Naive thymus-derived CD4-positive, alpha-beta T cell (primary cell): ENCODE measurements around the gene SLCO2B1. TPM values are rescaled to one million over a fixed set of nuclear protein-coding genes. Genes with fewer than 3 reads are reported as not detected.

ENCODE experiments used
- ATAC-seq: fragments of 150-1000 bp; cut with Tn5 transposase; 2 replicates; pipeline ENCODE4 v1.10.0; 2021; ENCODE audit warnings: mild to moderate bottlenecking, moderate library complexity
- CTCF ChIA-PET: fragments of 350-600 bp; sonication (Branson Sonifier 250); formaldehyde crosslinking; loops from one replicate; lab custom pipeline; 2021; ENCODE audit warnings: antibody characterized with exemption; lab: Charles Lee
- POLR2A ChIA-PET: fragments of 350-600 bp; sonication (Branson Sonifier 250); formaldehyde crosslinking; loops from one replicate; lab custom pipeline; 2021; ENCODE audit warnings: antibody characterized with exemption, inconsistent platforms; lab: Charles Lee
- DNase-seq, 9 donors: peaks; one replicate each; pipeline versions ENCODE4 v3.0.0 to v3.0.0-alpha.2; 2020 to 2022; ENCODE audit warnings: mixed read lengths in 1 of 9
- H3K27ac ChIP-seq: one replicate; pipeline ENCODE4 v1.7.0; 2013; ENCODE audit warnings: mild to moderate bottlenecking, low read depth, low read length, moderate library complexity
- H3K27me3 ChIP-seq, 2 donors: one replicate each; pipeline ENCODE4 v1.7.0; 2013; ENCODE audit warnings: low read length in 2 of 2, mild to moderate bottlenecking in 2 of 2, moderate library complexity in 2 of 2; ENCODE audit not compliant: control insufficient read depth in 2 of 2, insufficient read depth in 2 of 2
- H3K36me3 ChIP-seq, 3 experiments: 1 replicate in 2 of 3; 2 replicates in 1 of 3; pipeline ENCODE4 v1.7.0; 2013; ENCODE audit warnings: low read length in 3 of 3, mild to moderate bottlenecking in 3 of 3, moderate library complexity in 1 of 3; ENCODE audit not compliant: insufficient read depth in 3 of 3, control insufficient read depth in 2 of 3
- H3K4me1 ChIP-seq, 2 donors: one replicate each; pipeline ENCODE4 v1.7.0; 2013; ENCODE audit warnings: low read length in 2 of 2, mild to moderate bottlenecking in 2 of 2, moderate library complexity in 1 of 2; ENCODE audit not compliant: control insufficient read depth in 2 of 2, insufficient read depth in 2 of 2
- H3K4me3 ChIP-seq: 2 replicates; pipeline ENCODE4 v1.7.0; 2013; ENCODE audit warnings: mild to moderate bottlenecking, low read length
- H3K9me3 ChIP-seq, 3 experiments: 1 replicate in 2 of 3; 2 replicates in 1 of 3; pipeline ENCODE4 v1.7.0; 2013; ENCODE audit warnings: low read length in 3 of 3; ENCODE audit not compliant: control insufficient read depth in 2 of 3
- H3K27ac Mint-ChIP-seq, 9 donors: one replicate each; pipeline ENCODE4 v1.8.0; 2020 to 2022; ENCODE audit warnings: mixed read lengths in 9 of 9, mild to moderate bottlenecking in 8 of 9, moderate library complexity in 5 of 9, inconsistent platforms in 2 of 9
- H3K27me3 Mint-ChIP-seq, 5 donors: one replicate each; pipeline ENCODE4 v1.8.0; 2021 to 2022; ENCODE audit warnings: mixed read lengths in 5 of 5, mild to moderate bottlenecking in 1 of 5
- H3K36me3 Mint-ChIP-seq, 5 donors: one replicate each; pipeline ENCODE4 v1.8.0; 2020 to 2022; ENCODE audit warnings: mixed read lengths in 5 of 5, mild to moderate bottlenecking in 3 of 5, inconsistent platforms in 1 of 5
- H3K4me1 Mint-ChIP-seq, 7 donors: one replicate each; pipeline ENCODE4 v1.8.0; 2020 to 2022; ENCODE audit warnings: mixed read lengths in 7 of 7, mild to moderate bottlenecking in 3 of 7, inconsistent platforms in 1 of 7
- H3K4me3 Mint-ChIP-seq, 10 donors: one replicate each; pipeline ENCODE4 v1.8.0; 2020 to 2022; ENCODE audit warnings: mild to moderate bottlenecking in 10 of 10, mixed read lengths in 10 of 10, moderate library complexity in 6 of 10, inconsistent platforms in 2 of 10
- H3K9me3 Mint-ChIP-seq, 11 donors: one replicate each; pipeline ENCODE4 v1.8.0; 2020 to 2022; ENCODE audit warnings: mixed read lengths in 11 of 11, mild to moderate bottlenecking in 4 of 11, inconsistent platforms in 1 of 11, moderate library complexity in 1 of 11
- intact Hi-C, 2 donors: fragments of 100-400 bp; cut with micrococcal nuclease; formaldehyde crosslinking; loops; one replicate each; pipeline ENCODE4 v1.15.1; 2023
- polyA plus RNA-seq, 2 donors: library from polyadenylated mRNA; unstranded; fragments of 300-500 nt; fragmentation: Illumina TruSeq; gene quantifications; one replicate each; pipeline ENCODE4 v1.2.3, GENCODE V29; 2021
- total RNA-seq, 6 experiments: library from RNA in 5 of 6; stranded (reverse) in 5 of 6; gene quantifications; 1 replicate in 5 of 6; 2 replicates in 1 of 6; pipeline ENCODE4 v1.2.3 and lab custom pipeline; 2021 to 2026

The SLCO2B1 gene
- total and polyA plus RNA-seq, 7 experiments from 2014 or later, result 0.19 to 4.3 (median 1.9) TPM; not detected in 3

GRCh38 chr11:75152090-75152489, 1.2 kb downstream of the SLCO2B1 start:
- no peaks in the 10 kb centered on the region for H3K36me3 ChIP-seq
- Mint-ChIP-seq H3K9me3 (no peaks in the 10 kb centered on the region), H3K4me3 (no peak overlapping the region), H3K27ac (peak overlapping the region in 1 of 9 donors; percentile 8), H3K36me3 (no peaks in the 10 kb centered on the region), H3K4me1 (peaks cover 0 to 18% (median 0%) of the 10 kb centered on the region in 7 donors), H3K27me3 (peaks cover 0 to 9% (median 0%) of the 10 kb centered on the region in 5 donors)
- no peak for ATAC-seq
- no peak overlapping the region for H3K27ac ChIP-seq
- intact Hi-C loops, result no loop called here
- no peaks in the 10 kb centered on the region for H3K9me3 ChIP-seq
- no peaks in the 10 kb centered on the region for H3K4me1 ChIP-seq
- H3K4me3 ChIP-seq, result no peak overlapping the region
- no peaks in the 10 kb centered on the region for H3K27me3 ChIP-seq
- CTCF ChIA-PET, result no interaction called here
- POLR2A ChIA-PET, result interaction anchor here (1.0 kb wide), 1 partner anchor 109 kb away, joined by 4 read pairs; no protein-coding TSS in a partner anchor
- DNase-seq, result no peak

DNA sequence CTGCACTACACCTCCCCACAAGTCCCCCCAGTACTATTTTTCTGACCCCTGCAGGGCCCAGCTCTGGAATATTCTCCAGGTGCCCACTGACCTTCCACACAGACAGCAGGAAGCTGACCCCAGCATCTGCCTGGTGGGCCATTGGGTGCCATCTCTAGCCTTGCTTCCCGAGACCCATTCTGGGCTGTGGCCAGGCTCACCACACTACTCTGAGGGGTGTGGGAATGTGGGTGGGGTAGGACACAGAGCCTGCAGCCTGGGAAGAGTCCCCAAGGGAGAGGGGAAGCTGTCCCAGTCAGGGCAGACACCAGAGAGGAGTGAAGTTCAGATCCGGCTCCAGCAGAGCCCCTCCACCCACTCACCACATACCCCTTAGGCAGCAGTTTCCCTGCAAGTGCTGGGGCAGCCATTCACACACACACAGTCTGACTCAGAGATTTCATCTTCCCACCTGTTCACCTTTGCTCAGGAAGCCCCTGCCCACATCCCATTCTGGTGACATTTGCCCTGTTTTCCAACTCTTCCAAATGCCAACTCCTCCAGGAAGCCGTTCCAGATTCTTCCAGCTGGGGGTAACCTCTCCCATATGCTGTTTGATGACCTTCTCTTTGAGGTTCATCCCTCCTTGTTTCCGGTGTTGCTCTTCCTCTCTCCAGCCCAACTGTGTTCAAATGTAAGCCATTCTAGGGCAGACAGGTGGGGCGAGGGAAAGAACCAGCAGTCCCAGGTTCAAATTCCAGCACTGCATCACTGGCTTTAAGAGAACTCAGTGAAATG, 1.9 kb downstream of the SLCO2B1 start:
- Mint-ChIP-seq H3K4me3 (no peak overlapping the region), H3K4me1 (peaks cover 0 to 14% (median 0%) of the 10 kb centered on the region in 7 donors), H3K36me3 (no peaks in the 10 kb centered on the region), H3K9me3 (peaks cover 0 to 2% (median 0%) of the 10 kb centered on the region in 11 donors), H3K27ac (no peak overlapping the region), H3K27me3 (peaks cover 0 to 9% (median 0%) of the 10 kb centered on the region in 5 donors)
- Histone ChIP-seq H3K9me3 (no peaks in the 10 kb centered on the region), H3K36me3 (no peaks in the 10 kb centered on the region), H3K27me3 (no peaks in the 10 kb centered on the region), H3K4me3 (no peak overlapping the region), H3K4me1 (no peaks in the 10 kb centered on the region), H3K27ac (no peak overlapping the region)
- POLR2A ChIA-PET, result interaction anchor here (1.0 kb wide), 1 partner anchor 108 kb away, joined by 4 read pairs; no protein-coding TSS in a partner anchor
- no peak for DNase-seq
- CTCF ChIA-PET, result interaction anchor here (1.2 to 1.6 kb wide), 2 partner anchors 11 to 12 kb away, joined by 4 read pairs; no protein-coding TSS in a partner anchor
- no peak for ATAC-seq
- intact Hi-C loops, result no loop called here

DNA sequence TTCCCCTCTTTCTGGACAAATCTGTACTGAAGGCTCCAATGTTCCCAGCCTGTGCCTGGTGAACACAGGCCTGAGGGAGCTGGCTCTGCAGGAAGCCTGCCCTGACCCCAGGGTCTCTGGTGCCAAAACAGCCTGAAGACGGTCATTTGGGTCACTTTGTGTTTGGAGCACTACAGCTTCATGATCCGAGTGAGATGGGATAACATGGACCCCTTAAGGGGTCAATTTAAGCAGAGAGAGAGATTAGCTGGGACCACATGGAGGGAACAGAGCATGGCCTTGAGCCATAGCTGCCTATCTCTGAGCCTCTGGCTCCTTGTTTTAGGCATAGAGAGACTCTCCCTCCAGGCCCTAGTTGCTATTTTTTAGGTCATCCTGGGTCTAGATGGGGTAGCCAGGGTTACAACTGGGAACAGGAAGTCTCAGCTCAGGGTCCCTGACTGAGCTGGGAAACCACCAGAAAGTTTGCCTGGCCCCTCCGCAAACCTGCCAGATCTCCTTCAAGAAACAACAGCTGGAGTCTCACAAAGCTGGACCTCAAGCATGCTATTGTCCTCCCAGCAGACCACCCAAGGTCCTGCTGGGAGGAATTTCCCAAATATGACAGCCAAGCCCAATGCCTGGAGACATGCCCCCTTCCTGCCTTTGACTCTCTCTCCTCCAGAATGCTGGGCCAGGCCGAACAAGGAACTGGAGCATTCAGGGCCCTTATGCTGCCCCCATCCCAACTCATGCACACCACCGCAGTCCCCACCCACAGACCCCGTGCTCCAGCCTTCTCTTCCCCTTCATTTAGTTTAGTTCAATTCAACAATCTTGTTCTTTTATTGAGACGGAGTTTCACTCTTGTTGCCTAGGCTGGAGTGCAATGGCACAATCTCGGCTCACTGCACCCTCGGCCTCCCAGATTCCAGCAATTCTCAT, 4.0 kb downstream of the SLCO2B1 start:
- no peak overlapping the region for H3K4me3 Mint-ChIP-seq
- intact Hi-C loops, result no loop called here
- Histone ChIP-seq H3K27ac (no peak overlapping the region), H3K9me3 (no peaks in the 10 kb centered on the region), H3K4me3 (no peak overlapping the region), H3K36me3 (no peaks in the 10 kb centered on the region), H3K27me3 (no peaks in the 10 kb centered on the region), H3K4me1 (no peaks in the 10 kb centered on the region)
- ChIA-PET POLR2A (no interaction called here), CTCF (interaction anchor here (1.6 to 1.8 kb wide), 2 partner anchors 13 to 50 kb away, joined by 4 read pairs; no protein-coding TSS in a partner anchor)
- peaks cover 0 to 9% (median 0%) of the 10 kb centered on the region in 5 donors for H3K27me3 Mint-ChIP-seq
- H3K36me3 Mint-ChIP-seq, result no peaks in the 10 kb centered on the region
- DNase-seq, result no peak
- no peak overlapping the region for H3K27ac Mint-ChIP-seq
- peaks cover 0 to 9% (median 0%) of the 10 kb centered on the region in 7 donors for H3K4me1 Mint-ChIP-seq
- no peak for ATAC-seq
- H3K9me3 Mint-ChIP-seq, result peaks cover 0 to 2% (median 0%) of the 10 kb centered on the region in 11 donors

- H3K4me3 ChIP-seq, result no peak overlapping the region
- intact Hi-C loops, result no loop called here
These were observed 4.9 kb downstream of the SLCO2B1 start for GRCh38 chr11:75155570-75156422.

DNA sequence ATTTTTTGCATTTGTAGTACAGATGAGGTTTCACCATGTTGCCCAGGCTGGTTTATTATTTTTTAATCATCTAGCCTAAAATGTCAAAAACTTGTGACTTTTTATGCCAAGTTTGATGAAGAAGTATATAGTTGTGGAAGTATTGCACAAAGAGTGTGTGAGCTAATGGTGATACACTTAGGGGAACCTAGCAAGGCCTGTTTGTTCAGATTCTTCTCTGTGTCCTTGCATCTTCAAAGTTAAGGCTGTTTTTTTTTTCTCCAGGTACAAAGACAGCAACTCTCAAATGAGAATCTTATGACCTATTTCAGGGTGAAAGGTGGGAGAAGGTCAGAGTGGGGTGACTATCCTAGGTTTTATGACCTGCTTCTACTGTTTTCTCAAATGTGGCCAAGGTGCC, 7.3 kb downstream of the SLCO2B1 start:
- Mint-ChIP-seq H3K4me1 (peaks cover 0 to 17% (median 0%) of the 10 kb centered on the region in 7 donors), H3K27ac (no peak overlapping the region), H3K4me3 (no peak overlapping the region), H3K27me3 (peaks cover 0 to 7% (median 0%) of the 10 kb centered on the region in 5 donors), H3K9me3 (peaks cover 0 to 11% (median 4%) of the 10 kb centered on the region in 11 donors), H3K36me3 (peaks cover 0 to 10% (median 0%) of the 10 kb centered on the region in 5 donors)
- Histone ChIP-seq H3K27me3 (no peaks in the 10 kb centered on the region), H3K9me3 (no peaks in the 10 kb centered on the region), H3K4me1 (no peaks in the 10 kb centered on the region), H3K27ac (no peak overlapping the region), H3K36me3 (no peaks in the 10 kb centered on the region), H3K4me3 (no peak overlapping the region)
- intact Hi-C loops, result no loop called here
- DNase-seq (no peak), ATAC-seq (no peak)
- ChIA-PET CTCF (no interaction called here), POLR2A (no interaction called here)

More at GRCh38 chr11:75155570-75156422, 4.9 kb downstream of the SLCO2B1 start:
- H3K4me1 Mint-ChIP-seq, result peaks cover 0 to 8% (median 0%) of the 10 kb centered on the region in 7 donors
- no peaks in the 10 kb centered on the region for H3K4me1 ChIP-seq
- DNase-seq (no peak), ATAC-seq (no peak)
- H3K27ac ChIP-seq, result no peak overlapping the region
- no peaks in the 10 kb centered on the region for H3K36me3 ChIP-seq
- CTCF ChIA-PET, result interaction anchor here (0.7 kb wide), 1 partner anchor 86 kb away, joined by 3 read pairs; no protein-coding TSS in a partner anchor
- H3K9me3 Mint-ChIP-seq, result peaks cover 0 to 4% (median under 1%) of the 10 kb centered on the region in 11 donors
- no peak overlapping the region for H3K4me3 Mint-ChIP-seq
- no peaks in the 10 kb centered on the region for H3K27me3 ChIP-seq
- H3K27me3 Mint-ChIP-seq, result peaks cover 0 to 4% (median 0%) of the 10 kb centered on the region in 5 donors
- POLR2A ChIA-PET, result no interaction called here
- no peaks in the 10 kb centered on the region for H3K9me3 ChIP-seq
- H3K36me3 Mint-ChIP-seq, result peaks cover 0 to 4% (median 0%) of the 10 kb centered on the region in 5 donors
- no peak overlapping the region for H3K27ac Mint-ChIP-seq
